RPMI8226 (cell line): ENCODE results near the gene TTLL5.

ENCODE experiments used
- DNase-seq: peaks from one replicate; pipeline ENCODE4 v3.0.0-alpha.2; 2015

TTLL5 gene, protein sequence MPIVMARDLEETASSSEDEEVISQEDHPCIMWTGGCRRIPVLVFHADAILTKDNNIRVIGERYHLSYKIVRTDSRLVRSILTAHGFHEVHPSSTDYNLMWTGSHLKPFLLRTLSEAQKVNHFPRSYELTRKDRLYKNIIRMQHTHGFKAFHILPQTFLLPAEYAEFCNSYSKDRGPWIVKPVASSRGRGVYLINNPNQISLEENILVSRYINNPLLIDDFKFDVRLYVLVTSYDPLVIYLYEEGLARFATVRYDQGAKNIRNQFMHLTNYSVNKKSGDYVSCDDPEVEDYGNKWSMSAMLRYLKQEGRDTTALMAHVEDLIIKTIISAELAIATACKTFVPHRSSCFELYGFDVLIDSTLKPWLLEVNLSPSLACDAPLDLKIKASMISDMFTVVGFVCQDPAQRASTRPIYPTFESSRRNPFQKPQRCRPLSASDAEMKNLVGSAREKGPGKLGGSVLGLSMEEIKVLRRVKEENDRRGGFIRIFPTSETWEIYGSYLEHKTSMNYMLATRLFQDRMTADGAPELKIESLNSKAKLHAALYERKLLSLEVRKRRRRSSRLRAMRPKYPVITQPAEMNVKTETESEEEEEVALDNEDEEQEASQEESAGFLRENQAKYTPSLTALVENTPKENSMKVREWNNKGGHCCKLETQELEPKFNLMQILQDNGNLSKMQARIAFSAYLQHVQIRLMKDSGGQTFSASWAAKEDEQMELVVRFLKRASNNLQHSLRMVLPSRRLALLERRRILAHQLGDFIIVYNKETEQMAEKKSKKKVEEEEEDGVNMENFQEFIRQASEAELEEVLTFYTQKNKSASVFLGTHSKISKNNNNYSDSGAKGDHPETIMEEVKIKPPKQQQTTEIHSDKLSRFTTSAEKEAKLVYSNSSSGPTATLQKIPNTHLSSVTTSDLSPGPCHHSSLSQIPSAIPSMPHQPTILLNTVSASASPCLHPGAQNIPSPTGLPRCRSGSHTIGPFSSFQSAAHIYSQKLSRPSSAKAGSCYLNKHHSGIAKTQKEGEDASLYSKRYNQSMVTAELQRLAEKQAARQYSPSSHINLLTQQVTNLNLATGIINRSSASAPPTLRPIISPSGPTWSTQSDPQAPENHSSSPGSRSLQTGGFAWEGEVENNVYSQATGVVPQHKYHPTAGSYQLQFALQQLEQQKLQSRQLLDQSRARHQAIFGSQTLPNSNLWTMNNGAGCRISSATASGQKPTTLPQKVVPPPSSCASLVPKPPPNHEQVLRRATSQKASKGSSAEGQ (N-terminal part only)

DNA sequence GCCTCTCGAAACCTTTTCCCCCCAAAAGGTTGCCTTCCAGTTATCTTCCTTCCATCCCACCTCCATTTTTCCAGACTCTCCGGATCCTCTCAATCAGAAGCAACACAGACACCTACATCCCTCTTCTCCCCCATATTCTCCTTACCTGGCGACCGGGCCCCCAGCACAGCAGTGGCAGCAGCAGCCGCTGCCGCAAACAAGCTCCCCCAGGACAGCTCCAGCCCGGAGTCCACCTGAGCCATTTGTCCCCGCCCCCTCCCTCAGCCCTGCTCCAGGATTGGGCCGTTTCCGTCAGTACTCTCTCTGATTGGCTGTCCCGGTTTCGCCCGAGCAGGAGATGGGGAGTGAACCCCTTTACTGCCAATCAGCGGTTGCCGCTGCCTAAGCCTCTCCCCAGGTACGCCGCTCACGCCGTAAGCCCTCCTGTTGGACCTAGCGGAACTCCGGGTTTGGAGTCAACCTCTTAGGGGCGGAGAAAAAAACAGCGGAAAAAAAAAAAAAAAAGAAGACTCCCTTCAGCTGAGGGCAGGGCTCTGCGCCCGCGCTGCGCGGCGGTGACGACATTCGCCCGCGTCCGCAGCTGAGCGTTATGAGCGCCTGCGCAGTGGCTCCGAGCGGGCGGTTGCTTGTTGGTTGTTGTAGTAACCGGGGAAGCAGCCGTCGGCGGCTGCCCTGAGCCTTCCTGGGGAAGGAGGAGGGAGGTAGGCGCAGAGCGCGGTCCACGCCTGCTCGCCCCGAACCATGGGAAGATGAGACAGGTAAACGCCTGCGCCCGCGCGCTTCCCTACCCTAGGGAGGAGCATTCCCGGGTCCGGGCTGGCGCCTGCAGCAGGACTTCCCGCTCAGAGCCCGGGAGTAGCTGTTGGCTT lies at the start of gene TTLL5, which contains the start of gene ERG28:
Gene TTLL5 (plus strand): TSS at position 617 of the 869 bp plus-strand sequence. CDS start 1,904 bp downstream, outside the sequence.
Gene ERG28 (minus strand): TSS at position 247 of the 869 bp plus-strand sequence. CDS start 3,374 bp downstream, outside the sequence.
- peak; percentile 95 for DNase-seq

DNA sequence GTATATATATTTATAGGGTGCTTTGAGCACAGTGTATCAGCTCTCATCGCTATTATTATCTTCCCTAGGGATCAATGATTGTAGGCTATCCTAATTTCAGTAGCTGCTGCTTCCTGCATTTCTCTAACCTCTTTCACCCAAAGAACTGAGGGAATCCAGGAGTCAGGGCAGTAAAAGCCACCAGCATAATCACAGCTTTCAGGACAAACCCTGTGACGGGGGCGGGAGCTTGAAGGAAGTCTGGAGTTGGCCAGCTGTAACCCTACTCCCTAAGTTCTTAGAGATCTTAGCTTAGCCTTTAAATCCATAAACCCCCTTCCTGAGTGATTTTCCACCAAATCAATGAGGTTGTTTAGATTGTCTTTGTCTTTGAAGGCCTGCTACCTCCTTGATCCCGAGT lies 48.9 kb upstream of the TTLL5 start:
- DNase-seq = no peak

DNA sequence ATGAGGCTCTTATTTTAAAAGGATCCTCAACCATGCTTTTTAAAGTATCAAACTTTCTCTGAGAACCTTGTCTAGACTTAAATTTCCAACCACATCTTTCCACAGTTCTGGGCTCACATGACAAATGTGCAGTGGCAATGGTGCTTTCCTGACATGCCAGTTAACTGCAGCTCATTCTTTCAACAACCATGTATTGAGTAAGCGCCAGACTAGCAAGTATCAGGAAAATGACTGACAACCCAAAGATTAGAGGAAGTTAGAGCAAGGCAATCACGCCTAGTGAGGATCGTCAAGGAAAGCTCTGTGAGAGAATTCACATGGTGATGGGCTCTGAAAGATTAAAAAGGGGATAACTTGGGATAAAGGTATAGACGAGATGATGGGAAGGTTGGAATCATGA lies 46.9 kb upstream of the TTLL5 start:
- no peak for DNase-seq

DNA sequence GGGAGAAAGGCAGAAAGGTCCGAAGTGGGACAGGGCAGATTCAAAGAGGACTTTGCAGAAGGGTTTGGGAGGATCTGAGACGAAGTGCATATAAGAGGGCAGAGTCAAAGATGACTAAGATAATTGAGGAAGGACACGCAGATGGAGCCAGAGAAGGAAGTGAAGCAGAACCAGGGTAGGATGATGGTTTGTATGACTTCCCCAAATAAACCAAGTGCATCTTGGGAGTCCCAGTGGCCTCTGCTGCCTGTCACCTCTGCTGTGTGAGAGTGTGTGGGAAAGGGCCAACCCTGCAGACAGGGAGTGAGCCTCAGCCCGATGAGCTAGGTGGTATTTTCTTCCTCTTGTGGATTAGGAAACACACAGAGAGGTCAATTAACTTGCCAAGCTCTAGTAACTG lies 45.8 kb upstream of the TTLL5 start:
- DNase-seq = peak; percentile 9

DNA sequence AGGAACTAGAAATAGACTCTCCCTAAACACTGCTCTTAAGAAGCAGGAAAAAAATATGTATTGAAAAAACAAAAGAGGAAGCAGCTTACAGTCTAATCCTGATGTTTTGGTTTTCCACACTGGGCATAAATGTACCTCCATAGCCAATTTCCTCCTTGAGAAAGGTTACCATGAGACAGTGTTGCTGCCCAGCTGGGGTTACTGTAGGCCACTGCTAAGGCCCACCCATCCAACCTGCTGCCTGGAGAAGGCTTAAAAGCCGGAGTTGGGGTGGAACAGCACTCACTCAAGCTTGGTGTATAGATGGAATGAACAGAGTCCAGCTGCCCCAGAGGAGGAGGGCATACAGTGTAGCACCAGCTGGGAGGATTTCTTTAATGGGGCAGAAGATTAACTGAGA lies 41.5 kb upstream of the TTLL5 start:
- DNase-seq = no peak

DNA sequence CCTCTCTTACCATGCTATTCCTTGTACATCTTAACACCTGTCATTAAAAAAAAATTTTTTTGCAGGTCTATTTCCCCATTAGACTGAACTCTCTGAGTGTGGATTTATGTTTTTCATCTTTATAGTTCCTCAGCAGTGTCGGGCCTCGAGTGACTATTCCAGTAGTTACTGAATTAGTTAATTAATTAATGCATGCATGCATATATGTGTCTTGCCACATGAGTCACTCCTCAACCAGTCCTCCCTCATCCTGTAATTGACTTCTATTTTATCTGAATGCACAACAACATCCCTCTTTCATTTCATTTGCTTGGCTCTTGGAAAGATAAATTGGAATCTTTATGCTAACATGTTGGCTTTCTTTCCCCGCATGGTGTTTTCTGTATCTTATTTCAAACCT lies 36.0 kb upstream of the TTLL5 start:
- DNase-seq = no peak

DNA sequence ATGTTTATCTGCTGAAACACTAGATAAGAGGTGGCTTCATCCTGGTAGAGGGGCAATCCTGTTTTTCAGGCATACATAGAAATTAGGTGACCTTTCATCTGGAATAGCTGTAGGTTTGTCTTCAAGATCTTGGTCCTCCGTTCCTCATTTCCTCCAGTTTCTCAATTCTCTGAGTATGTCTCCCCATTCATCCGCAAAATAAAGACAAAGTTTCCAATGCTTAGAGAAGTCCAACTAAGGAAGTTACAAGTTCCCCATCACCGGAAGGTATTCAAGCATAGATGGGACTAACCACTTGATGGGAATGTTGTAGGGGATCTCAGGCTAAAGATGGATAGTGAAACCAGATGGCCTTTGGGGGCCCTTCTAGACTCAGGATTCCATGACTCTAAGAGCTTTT lies 34.6 kb upstream of the TTLL5 start:
- no peak for DNase-seq

DNA sequence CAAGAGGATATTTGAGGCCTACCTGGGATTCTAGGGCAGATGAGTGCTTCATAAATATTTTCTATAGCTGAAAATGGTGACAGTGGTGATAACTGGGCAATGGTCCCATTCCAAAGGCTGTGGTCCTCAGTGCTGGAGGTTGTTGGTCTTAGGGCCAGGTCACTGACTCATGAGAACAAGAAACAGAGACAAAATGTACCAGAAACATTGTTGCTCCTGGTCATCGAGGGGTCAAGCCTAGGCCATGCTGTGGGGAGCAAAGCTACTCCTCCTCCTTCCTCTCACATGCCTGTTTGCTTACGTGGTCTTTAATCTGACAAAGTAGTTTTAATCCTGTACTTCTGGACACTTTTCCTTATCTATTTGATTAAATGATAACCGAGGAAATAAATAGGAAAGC lies 34.2 kb upstream of the TTLL5 start:
- no peak for DNase-seq

DNA sequence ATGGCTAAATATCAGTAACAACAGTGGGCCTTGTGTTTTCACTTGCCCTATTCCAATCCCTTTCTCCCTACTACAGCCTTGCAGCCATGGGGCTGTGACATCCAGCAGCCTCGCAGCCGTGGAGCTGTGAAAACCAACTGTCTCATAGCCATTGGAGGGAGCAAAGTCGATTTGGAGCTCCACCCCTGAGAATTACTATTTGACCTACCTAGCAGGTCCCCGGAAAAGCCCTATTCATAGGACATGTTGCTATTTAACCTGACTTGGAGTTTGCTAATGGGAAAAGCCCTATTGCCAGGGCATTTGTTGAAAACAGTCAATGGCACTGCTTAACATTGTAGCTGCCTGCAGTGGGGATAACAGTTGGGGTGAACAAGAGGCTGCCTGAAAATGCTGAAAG lies 33.6 kb upstream of the TTLL5 start:
- no peak for DNase-seq

DNA sequence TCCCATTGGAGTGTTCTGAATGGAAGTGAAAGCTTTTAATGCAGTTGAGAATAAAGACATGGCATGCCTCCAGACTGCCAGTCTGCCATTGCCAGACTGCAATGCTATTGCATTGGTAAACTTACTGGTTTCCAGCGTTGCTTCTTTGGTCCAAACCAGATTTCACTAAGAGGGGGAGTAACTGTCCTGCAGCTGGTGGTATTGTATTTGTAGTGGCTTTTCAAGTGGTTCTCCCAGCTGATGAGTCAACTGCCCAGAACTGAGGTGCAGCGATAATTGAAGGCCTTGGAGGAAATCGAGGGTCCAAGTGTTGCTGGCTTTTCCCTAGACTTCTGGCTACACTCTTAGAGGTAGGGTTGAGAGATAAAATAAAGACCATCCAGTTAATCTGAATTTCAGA lies 32.2 kb upstream of the TTLL5 start:
- DNase-seq = no peak

DNA sequence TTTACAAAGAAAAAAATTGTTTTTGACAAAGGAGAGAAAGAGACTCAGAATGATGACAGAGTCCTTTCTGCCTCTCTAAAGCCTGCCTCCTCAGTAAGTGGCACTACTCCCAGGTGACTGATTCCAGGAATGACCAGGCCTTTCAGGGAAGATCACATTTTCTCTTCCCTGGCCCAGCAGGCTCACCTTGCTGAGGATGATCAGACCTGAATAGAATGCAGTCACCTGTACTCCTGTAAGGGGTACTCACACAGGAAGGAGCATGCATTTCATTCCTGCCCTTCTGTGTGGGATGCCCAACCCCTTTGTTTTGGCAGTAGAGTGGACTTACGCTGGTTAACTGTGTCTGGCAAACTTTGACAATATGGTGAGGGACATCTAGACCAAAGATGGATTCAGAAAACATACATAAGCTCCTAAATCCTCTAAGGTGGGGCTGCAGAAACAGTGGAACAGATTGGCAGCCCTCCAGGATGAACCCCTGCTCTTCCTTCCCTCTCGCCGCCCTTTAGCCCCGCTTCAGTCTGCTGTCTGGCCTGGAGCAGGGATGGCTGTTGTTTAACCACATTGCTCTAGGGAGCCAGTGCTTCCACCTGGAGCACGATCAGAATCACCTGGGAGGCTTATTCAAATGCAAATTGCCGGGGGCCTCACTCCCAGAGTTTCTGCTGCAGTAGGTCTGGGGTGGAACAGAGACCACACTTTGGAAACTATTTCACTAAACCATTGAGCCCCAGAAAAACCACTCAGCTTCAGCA lies 30.2 kb upstream of the TTLL5 start:
- no peak for DNase-seq

DNA sequence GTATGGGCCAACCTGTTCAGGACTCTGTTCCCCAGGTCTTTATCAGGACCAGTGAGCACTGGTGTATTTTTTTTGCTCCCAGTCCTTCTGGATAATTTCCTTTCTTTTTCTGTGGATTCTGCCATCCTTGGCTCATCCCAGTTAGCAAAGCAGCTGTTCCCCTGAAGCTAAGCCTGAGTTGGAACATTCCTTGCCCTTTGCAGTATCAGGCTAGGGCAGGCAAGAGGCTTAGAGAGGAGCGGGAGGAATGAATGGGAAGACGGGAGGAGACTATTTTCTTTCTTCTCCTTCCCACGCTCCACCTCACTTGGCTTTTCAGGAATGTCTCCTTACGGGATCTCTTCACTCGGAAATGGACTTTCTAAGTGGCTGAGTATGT lies 29.6 kb upstream of the TTLL5 start:
- DNase-seq = no peak

DNA sequence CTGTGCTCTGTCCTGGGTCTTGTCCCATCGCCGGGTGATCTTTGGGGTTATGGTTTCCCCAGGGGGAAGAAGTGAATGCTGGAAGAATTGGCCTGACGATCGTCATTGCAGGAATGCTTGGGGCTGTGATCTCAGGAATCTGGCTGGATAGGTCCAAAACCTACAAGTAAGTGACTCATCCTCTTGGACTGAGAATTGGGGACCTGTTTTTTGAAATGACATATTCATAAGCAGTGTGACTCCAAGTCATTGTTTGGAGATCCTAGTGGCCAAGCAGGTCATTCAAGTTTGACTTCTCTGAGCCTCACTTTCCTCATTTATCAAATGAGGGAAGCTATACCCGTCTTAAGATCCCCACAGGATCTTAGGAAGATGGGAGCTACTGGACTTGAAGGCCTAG lies 26.2 kb upstream of the TTLL5 start:
- DNase-seq = no peak

DNA sequence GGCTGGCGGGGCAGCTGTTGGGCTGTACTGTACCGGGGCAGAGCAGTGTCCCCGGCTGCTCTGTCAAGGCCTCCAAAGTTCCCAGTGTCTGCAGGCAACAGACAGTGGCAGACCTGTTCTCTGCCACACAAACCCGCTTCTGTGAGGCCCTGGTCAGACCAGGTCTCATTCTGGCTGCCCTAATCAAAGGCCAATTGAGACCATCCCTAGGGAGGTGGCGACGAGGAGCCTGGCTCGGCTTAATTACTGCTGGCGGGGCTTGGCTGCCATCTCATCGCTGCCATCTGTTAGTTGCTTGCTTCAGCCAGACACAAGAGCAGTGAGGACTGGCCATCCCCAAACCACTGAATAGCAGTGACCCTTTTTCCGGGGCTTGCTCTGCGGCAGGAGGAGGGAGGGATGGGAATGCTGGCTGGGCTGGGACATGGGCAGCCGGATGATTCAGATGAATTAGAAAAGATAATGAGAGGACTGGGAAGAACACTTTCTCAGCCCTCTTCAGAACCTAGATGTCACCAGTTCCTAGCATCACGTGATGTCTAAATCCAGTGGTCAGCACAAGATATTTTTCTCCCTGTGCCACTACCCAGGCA lies 24.9 kb upstream of the TTLL5 start:
- DNase-seq = no peak

DNA sequence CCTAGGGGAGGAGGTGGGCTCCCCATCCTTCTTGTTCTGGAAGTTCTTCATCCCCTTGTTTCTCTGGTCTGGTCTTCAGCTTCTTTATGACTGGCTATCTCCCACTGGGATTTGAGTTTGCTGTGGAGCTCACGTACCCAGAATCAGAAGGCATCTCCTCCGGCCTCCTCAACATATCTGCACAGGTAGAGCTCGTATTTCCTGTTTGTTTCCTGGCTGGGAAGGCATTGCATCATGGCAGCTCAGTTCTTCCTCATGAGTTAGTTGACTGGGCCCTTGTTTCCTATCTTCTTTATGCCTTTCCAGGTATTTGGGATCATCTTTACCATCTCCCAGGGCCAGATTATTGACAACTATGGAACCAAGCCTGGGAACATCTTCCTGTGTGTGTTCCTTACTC lies 20.2 kb upstream of the TTLL5 start:
- no peak for DNase-seq

DNA sequence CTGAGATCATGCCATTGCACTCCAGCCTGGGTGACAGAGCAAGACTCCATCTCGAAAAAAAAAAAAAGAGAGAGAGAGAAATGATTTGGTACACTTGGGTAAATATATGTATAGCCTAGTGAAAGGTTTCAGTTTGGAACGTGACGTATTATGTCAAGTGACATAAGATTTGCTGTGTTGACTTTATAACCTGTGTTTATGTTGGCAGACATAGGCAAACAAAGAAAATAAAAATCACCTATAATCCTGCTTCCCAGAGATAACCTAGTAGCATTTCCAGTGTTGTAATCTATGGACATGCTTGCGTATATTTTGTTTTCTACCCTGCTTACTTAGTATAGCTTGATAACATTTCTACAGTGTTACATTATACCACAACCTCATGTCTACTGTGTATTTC lies 17.1 kb upstream of the TTLL5 start:
- no peak for DNase-seq

DNA sequence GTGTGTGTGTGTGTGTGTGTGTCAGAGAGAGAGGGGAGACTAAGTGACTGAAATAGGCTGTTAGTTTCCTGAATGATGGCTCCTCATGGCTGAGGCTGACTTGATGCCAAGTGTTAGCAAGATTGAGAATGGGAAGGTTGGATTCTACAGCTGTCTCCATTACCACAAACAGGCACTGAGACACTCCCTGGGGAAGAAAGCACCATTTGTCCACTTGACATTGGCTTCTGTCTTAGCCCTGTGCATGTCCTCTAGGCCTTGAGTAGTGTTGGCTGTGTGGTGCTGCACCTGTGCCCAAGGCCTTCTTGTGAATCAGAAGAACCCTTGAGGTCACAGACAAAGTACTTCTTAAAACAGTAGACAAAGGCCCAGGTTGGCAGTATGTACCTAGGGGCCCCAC lies 16.0 kb upstream of the TTLL5 start:
- DNase-seq = no peak

DNA sequence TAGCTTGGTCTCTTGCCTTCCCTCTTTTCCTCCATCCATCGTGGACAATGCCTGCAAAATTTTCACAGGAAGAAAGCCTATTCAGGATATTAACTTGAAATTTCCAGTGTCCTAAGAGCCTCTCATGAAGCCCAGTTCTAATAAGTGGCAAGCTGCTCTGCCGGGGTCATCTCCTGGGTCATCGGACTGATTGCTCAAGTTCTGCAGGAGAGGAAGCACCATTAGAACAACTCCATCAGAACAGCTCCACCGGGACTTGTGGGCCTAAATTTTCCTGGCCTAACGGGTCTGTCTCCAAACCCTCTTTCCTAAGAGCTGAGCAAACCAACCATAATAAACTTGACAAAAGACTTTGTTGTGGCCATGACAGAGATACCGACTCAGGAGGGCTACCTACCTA lies 14.3 kb upstream of the TTLL5 start:
- no peak for DNase-seq

DNA sequence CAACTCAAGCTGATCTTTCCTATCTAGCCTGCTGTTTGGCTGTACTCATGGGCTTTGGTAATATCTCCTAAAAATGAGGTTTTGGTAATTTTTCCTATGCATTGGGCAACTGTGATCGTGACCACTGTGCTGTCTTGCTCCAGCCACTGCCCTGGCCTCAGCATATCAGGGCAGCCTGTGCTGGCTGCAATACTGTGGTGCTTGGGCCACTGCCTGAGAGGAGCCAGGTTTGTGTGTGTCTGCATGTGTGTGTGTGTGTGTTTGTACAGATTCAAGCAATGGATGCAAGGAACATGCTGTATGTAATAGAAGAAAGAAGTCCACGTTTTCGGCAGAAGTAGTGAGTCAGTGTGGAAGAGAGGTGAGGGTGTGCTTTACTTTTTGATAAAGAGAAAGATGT lies 13.4 kb upstream of the TTLL5 start:
- DNase-seq = no peak

DNA sequence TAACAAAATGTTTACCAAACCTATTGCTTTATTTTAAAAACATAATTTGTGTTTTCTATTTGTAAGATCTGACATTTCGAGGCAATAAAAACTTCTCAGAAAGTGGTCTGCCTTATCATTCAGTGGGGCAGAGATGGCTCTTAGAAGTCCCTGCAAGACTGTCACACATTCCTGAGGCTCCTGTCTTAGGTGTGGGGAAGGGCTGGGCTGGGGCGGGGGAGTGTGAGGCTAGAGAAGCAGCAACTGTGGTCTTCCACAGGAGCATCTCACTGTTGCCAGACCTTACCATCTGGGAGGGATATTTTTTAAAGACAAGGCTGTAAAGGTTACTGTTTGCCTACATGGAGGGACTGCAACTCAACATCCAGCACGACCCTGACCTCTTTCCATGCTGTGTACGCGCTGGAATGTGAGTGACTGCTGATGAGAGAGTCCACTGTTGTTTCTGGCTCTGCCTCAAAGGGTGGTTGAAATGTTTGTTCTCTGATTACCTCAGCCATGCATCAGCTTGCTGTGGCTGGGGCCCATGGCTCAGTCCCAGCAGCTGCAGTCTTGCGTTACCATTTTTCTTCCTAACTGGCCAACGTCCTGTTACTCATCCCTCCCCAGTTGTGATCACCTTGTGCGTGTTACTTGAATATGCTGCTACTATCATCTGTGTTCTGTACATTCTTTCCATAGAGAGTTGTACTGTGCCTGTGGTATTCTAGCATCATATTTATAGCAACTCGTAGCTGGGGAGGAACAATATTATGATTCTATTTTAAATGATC lies 12.8 kb upstream of the TTLL5 start:
- no peak for DNase-seq
